Lower lobe of right lung (tissue), 2 donors: ENCODE measurements around the gene RPH3AL. TPM values are rescaled to one million over a fixed set of nuclear protein-coding genes. Genes with fewer than 3 reads are reported as not detected.

Source experiments
- ATAC-seq, 2 donors: fragments of 200-7000 bp; cut with Tn5 transposase; one replicate each; pipeline ENCODE4 v1.9.1; 2020 to 2022; ENCODE audit warnings: mild to moderate bottlenecking in 2 of 2, moderate library complexity in 2 of 2
- DNase-seq: peaks from one replicate; pipeline ENCODE4 v3.0.0-alpha.2; 2020
- H3K27ac ChIP-seq: fragments of 200-600 bp; one replicate; pipeline ENCODE4 v1.8.0; 2022
- H3K27me3 ChIP-seq: fragments of 200-600 bp; one replicate; pipeline ENCODE4 v1.8.0; 2022; ENCODE audit warnings: low read depth
- H3K36me3 ChIP-seq: fragments of 200-600 bp; one replicate; pipeline ENCODE4 v1.8.0; 2022; ENCODE audit warnings: mild to moderate bottlenecking
- H3K4me1 ChIP-seq: fragments of 200-600 bp; one replicate; pipeline ENCODE4 v1.8.0; 2022
- H3K4me3 ChIP-seq: fragments of 200-600 bp; one replicate; pipeline ENCODE4 v1.8.0; 2022; ENCODE audit warnings: mild to moderate bottlenecking
- H3K9me3 ChIP-seq: fragments of 200-600 bp; one replicate; pipeline ENCODE4 v1.8.0; 2022
- CTCF ChIP-seq: fragments of 200-600 bp; IDR thresholded peaks from one replicate; pipeline ENCODE4 v1.8.0; 2022; ENCODE audit warnings: antibody characterized with exemption, mild to moderate bottlenecking
- intact Hi-C: fragments of 100-400 bp; cut with DNase I; formaldehyde crosslinking; loops from one replicate; pipeline ENCODE4 v1.11.0; 2022
- total RNA-seq: library from RNA; stranded (reverse); fragmentation: NEBNext Ultra II Directional; extraction: Animal tissue kit (Norgen Biotek cat#: 25700); gene quantifications from one replicate; pipeline ENCODE4 v1.2.1, GENCODE V29; 2021
- donor health status: DM: no; HTN: yes; CAD: no; lungs with severe emphysema.

RPH3AL gene
- total RNA-seq, 1 donor from 2014 or later: 38.7 TPM

- no peaks in the 10 kb centered on the region for H3K27me3 ChIP-seq
- H3K4me1 ChIP-seq: no peaks in the 10 kb centered on the region
- H3K27ac ChIP-seq: no peak overlapping the region
- peaks cover 7% of the 10 kb centered on the region for H3K36me3 ChIP-seq
- H3K4me3 ChIP-seq: no peak overlapping the region
- H3K9me3 ChIP-seq: no peaks in the 10 kb centered on the region
- intact Hi-C loops: no loop called here
- DNase-seq (peak; percentile 24), ATAC-seq (no peak)
- TF ChIP-seq CTCF: no peak
Observed at GRCh38 chr17:286571-286970, 66.0 kb downstream of the RPH3AL start.

- Histone ChIP-seq H3K4me3 (no peak overlapping the region), H3K4me1 (peaks cover under 1% of the 10 kb centered on the region), H3K9me3 (no peaks in the 10 kb centered on the region), H3K27ac (no peak overlapping the region), H3K27me3 (no peaks in the 10 kb centered on the region), H3K36me3 (peaks cover 7% of the 10 kb centered on the region)
- ATAC-seq (no peak), DNase-seq (peak; percentile 32)
- TF ChIP-seq CTCF: no peak
- intact Hi-C loops: no loop called here
Observed at GRCh38 chr17:285751-286422, 66.7 kb downstream of the RPH3AL start.

GRCh38 chr17:284676-285355 is 67.8 kb downstream of the RPH3AL start:
- peak; percentile 29 for DNase-seq
- intact Hi-C loops: no loop called here
- H3K27ac ChIP-seq: no peak overlapping the region
- peaks cover 11% of the 10 kb centered on the region for H3K4me1 ChIP-seq
- H3K4me3 ChIP-seq: no peak overlapping the region
- peak in 1 of 2 donors; percentile 8 for ATAC-seq
- no peaks in the 10 kb centered on the region for H3K9me3 ChIP-seq
- H3K36me3 ChIP-seq: peaks cover 7% of the 10 kb centered on the region
- no peak for TF ChIP-seq CTCF
- H3K27me3 ChIP-seq: no peaks in the 10 kb centered on the region

GRCh38 chr17:283911-284675 is 68.5 kb downstream of the RPH3AL start:
- DNase-seq (peak; percentile 38), ATAC-seq (peak; percentile 17 to 33)
- Histone ChIP-seq H3K4me3 (no peak overlapping the region), H3K36me3 (peaks cover 7% of the 10 kb centered on the region), H3K27ac (no peak overlapping the region), H3K27me3 (no peaks in the 10 kb centered on the region), H3K4me1 (peaks cover 16% of the 10 kb centered on the region), H3K9me3 (no peaks in the 10 kb centered on the region)
- intact Hi-C loops: no loop called here
- no peak for TF ChIP-seq CTCF

- TF ChIP-seq CTCF: no peak
- DNase-seq (peak; percentile 32), ATAC-seq (peak in 1 of 2 donors; percentile 6)
- Histone ChIP-seq H3K4me1 (peaks cover 19% of the 10 kb centered on the region), H3K4me3 (no peak overlapping the region), H3K27me3 (no peaks in the 10 kb centered on the region), H3K36me3 (peaks cover 7% of the 10 kb centered on the region), H3K9me3 (no peaks in the 10 kb centered on the region), H3K27ac (no peak overlapping the region)
- intact Hi-C loops: no loop called here
Observed at GRCh38 chr17:282912-283882, 69.4 kb downstream of the RPH3AL start.
